Activated CD8-positive, alpha-beta T cell treated with anti-CD3 and anti-CD28 coated beads for 36 hours (primary cell): Measurements from ENCODE around the gene SETBP1. TPM values are rescaled to one million over a fixed set of nuclear protein-coding genes. Genes with fewer than 3 reads are reported as not detected.

ENCODE experiments used
- ATAC-seq: fragments of 200-7000 bp; cut with Tn5 transposase; one replicate; pipeline ENCODE4 v1.10.0; 2021; ENCODE audit warnings: mild to moderate bottlenecking, moderate library complexity
- CTCF ChIA-PET: fragments of 350-600 bp; sonication (Branson Sonifier 250); formaldehyde crosslinking; loops from one replicate; lab custom pipeline; 2021; ENCODE audit warnings: antibody characterized with exemption; lab: Charles Lee
- POLR2A ChIA-PET: fragments of 350-600 bp; sonication (Branson Sonifier 250); formaldehyde crosslinking; loops from one replicate; lab custom pipeline; 2021; ENCODE audit warnings: antibody characterized with exemption; lab: Charles Lee
- DNase-seq: peaks from one replicate; pipeline ENCODE4 v3.0.0-alpha.2; 2020
- H3K27ac Mint-ChIP-seq: one replicate; pipeline ENCODE4 v1.8.0; 2021; ENCODE audit warnings: mild to moderate bottlenecking, mixed read lengths
- H3K27me3 Mint-ChIP-seq: one replicate; pipeline ENCODE4 v1.8.0; 2021; ENCODE audit warnings: mixed read lengths
- H3K36me3 Mint-ChIP-seq: one replicate; pipeline ENCODE4 v1.8.0; 2021; ENCODE audit warnings: low read depth, mixed read lengths
- H3K4me1 Mint-ChIP-seq: one replicate; pipeline ENCODE4 v1.8.0; 2021; ENCODE audit warnings: low read depth, mixed read lengths
- H3K4me3 Mint-ChIP-seq: one replicate; pipeline ENCODE4 v1.8.0; 2021; ENCODE audit warnings: mild to moderate bottlenecking, moderate library complexity, mixed read lengths
- H3K9me3 Mint-ChIP-seq: one replicate; pipeline ENCODE4 v1.8.0; 2021; ENCODE audit warnings: mixed read lengths
- CTCF ChIP-seq: fragments of 200-600 bp; IDR thresholded peaks from one replicate; pipeline ENCODE4 v1.8.0; 2022; ENCODE audit warnings: antibody characterized with exemption, mild to moderate bottlenecking
- intact Hi-C: fragments of 100-400 bp; cut with micrococcal nuclease; formaldehyde crosslinking; loops from one replicate; pipeline ENCODE4 v1.10.0; 2022
- total RNA-seq, 2 experiments: library from RNA; stranded (reverse); gene quantifications; one replicate each; pipeline ENCODE4 v1.2.3, GENCODE V29; 2021

Gene SETBP1
- total RNA-seq, 2 experiments from 2014 or later, result 10.2 to 10.4 TPM

GRCh38 chr18:44859263-44859662, 178.6 kb downstream of the SETBP1 start:
- intact Hi-C loops, result no loop called here
- TF ChIP-seq CTCF, result no peak
- Mint-ChIP-seq H3K27me3 (peaks cover 11% of the 10 kb centered on the region), H3K4me1 (no peaks in the 10 kb centered on the region), H3K27ac (no peak overlapping the region), H3K4me3 (no peak overlapping the region), H3K9me3 (no peaks in the 10 kb centered on the region), H3K36me3 (no peaks in the 10 kb centered on the region)
- ChIA-PET POLR2A (no interaction called here), CTCF (no interaction called here)
- DNase-seq, result no peak
- no peak for ATAC-seq

GRCh38 chr18:44859751-44860439, 179.2 kb downstream of the SETBP1 start:
- Mint-ChIP-seq H3K4me1 (no peaks in the 10 kb centered on the region), H3K9me3 (no peaks in the 10 kb centered on the region), H3K4me3 (no peak overlapping the region), H3K36me3 (no peaks in the 10 kb centered on the region), H3K27ac (no peak overlapping the region), H3K27me3 (peaks cover 11% of the 10 kb centered on the region)
- TF ChIP-seq CTCF, result no peak
- POLR2A ChIA-PET, result no interaction called here
- intact Hi-C loops, result no loop called here
- DNase-seq, result no peak
- ATAC-seq, result no peak
- CTCF ChIA-PET, result no interaction called here

- TF ChIP-seq CTCF, result no peak
- Mint-ChIP-seq H3K9me3 (no peaks in the 10 kb centered on the region), H3K27ac (no peak overlapping the region), H3K4me1 (no peaks in the 10 kb centered on the region), H3K4me3 (no peak overlapping the region), H3K27me3 (peaks cover 10% of the 10 kb centered on the region), H3K36me3 (no peaks in the 10 kb centered on the region)
- ChIA-PET POLR2A (no interaction called here), CTCF (no interaction called here)
- no peak for ATAC-seq
- no peak for DNase-seq
- intact Hi-C loops, result no loop called here
These were observed 181.4 kb downstream of the SETBP1 start for GRCh38 chr18:44862112-44862511.

- H3K27ac Mint-ChIP-seq, result no peak overlapping the region
- H3K4me3 Mint-ChIP-seq, result no peak overlapping the region
- no peaks in the 10 kb centered on the region for H3K36me3 Mint-ChIP-seq
- ChIA-PET CTCF (interaction anchor here (1.7 kb wide), 1 partner anchor 13 kb away, joined by 3 read pairs; no protein-coding TSS in a partner anchor), POLR2A (no interaction called here)
- ATAC-seq (no peak), DNase-seq (no peak)
- intact Hi-C loops, result no loop called here
- H3K4me1 Mint-ChIP-seq, result no peaks in the 10 kb centered on the region
- TF ChIP-seq CTCF, result no peak
- H3K9me3 Mint-ChIP-seq, result no peaks in the 10 kb centered on the region
- H3K27me3 Mint-ChIP-seq, result peaks cover 7% of the 10 kb centered on the region
These were observed 185.4 kb downstream of the SETBP1 start for GRCh38 chr18:44866103-44866502.

- Mint-ChIP-seq H3K36me3 (no peaks in the 10 kb centered on the region), H3K27ac (no peak overlapping the region), H3K4me3 (no peak overlapping the region), H3K4me1 (peaks cover 12% of the 10 kb centered on the region), H3K9me3 (no peaks in the 10 kb centered on the region), H3K27me3 (peaks cover 8% of the 10 kb centered on the region)
- POLR2A ChIA-PET, result interaction anchor here (1.4 kb wide), 1 partner anchor 13 kb away, joined by 4 read pairs; no protein-coding TSS in a partner anchor
- CTCF ChIA-PET, result no interaction called here
- TF ChIP-seq CTCF, result no peak
- intact Hi-C loops, result no loop called here
- ATAC-seq (no peak), DNase-seq (no peak)
These were observed 188.8 kb downstream of the SETBP1 start for GRCh38 chr18:44869533-44869932.
